ENCODE data around the gene BTBD10. TPM values are rescaled to one million over a fixed set of nuclear protein-coding genes. Genes with fewer than 3 reads are reported as not detected.

The BTBD10 gene
- total RNA-seq (10 to 100 TPM; 12.6 to 12.7 TPM), polyA plus RNA-seq (1 to 10 TPM; 3.7 to 5.0 TPM)

GRCh38 chr11:13462901-13463778 is at the start of gene BTBD10:
Gene BTBD10 (minus strand): TSS chr11:13463222. CDS start chr11:13445124, 18,098 bp downstream.
- under 1% methylated on average over 71 of the region's 71 CpGs for WGBS

More at GRCh38 chr11:13462901-13463778, at the start of gene BTBD10:
- Histone ChIP-seq H3K9me3 (ENCODE audit: control insufficient read depth in 4 of 4, low read length in 3 of 4) (no peaks in the 10 kb centered on the region), H3K4me1 (ENCODE audit: control insufficient read depth in 4 of 4, insufficient read depth in 4 of 4, low read length in 3 of 4) (peaks cover 3 to 13% (median 10%) of the 10 kb centered on the region in 4 donors), H3K9ac (ENCODE audit: low read depth in 1 of 2, low read length in 2 of 2) (peak within 1 kb of the TSS; percentile 52 to 67), H3K27me3 (ENCODE audit: control insufficient read depth in 4 of 4, insufficient read depth in 4 of 4, low read length in 3 of 4) (no peaks in the 10 kb centered on the region), H3K36me3 (ENCODE audit: control insufficient read depth in 4 of 4, insufficient read depth in 3 of 4, low read depth in 1 of 4, low read length in 3 of 4) (no peaks in the 10 kb centered on the region), H3K4me3 (ENCODE audit: low read depth in 1 of 3, low read length in 3 of 3) (peak within 1 kb of the TSS; percentile 83 to 96 (median 84)), H3K27ac (ENCODE audit: low read depth in 1 of 2, low read length in 2 of 2) (peak within 1 kb of the TSS; percentile 71 to 81)
- TF ChIP-seq TAF1 (conservative IDR thresholded peaks at IDR 0.05) (peak; percentile 78), FOXA2 (IDR thresholded peaks at IDR 0.05) (no peak), CTCF (IDR thresholded peaks at IDR 0.05; ENCODE audit: low read depth, low read length, missing input control) (no peak), HNF4A (conservative IDR thresholded peaks at IDR 0.05) (no peak), MAX (IDR thresholded peaks at IDR 0.05) (peak; percentile 37), GABPA (IDR thresholded peaks at IDR 0.05 in 1 of 2, conservative IDR thresholded peaks at IDR 0.05 in 1 of 2) (peak in 1 of 2 donors; percentile 59), SP1 (IDR thresholded peaks at IDR 0.05) (peak; percentile 39), RAD21 (IDR thresholded peaks at IDR 0.05) (peak in 1 of 2 donors; percentile 26), YY1 (IDR thresholded peaks at IDR 0.05) (peak; percentile 81), EGR1 (IDR thresholded peaks at IDR 0.05; ENCODE audit: low read depth in 2 of 2) (peak; percentile 43 to 53)
- TF ChIP-seq, protein P1, sequence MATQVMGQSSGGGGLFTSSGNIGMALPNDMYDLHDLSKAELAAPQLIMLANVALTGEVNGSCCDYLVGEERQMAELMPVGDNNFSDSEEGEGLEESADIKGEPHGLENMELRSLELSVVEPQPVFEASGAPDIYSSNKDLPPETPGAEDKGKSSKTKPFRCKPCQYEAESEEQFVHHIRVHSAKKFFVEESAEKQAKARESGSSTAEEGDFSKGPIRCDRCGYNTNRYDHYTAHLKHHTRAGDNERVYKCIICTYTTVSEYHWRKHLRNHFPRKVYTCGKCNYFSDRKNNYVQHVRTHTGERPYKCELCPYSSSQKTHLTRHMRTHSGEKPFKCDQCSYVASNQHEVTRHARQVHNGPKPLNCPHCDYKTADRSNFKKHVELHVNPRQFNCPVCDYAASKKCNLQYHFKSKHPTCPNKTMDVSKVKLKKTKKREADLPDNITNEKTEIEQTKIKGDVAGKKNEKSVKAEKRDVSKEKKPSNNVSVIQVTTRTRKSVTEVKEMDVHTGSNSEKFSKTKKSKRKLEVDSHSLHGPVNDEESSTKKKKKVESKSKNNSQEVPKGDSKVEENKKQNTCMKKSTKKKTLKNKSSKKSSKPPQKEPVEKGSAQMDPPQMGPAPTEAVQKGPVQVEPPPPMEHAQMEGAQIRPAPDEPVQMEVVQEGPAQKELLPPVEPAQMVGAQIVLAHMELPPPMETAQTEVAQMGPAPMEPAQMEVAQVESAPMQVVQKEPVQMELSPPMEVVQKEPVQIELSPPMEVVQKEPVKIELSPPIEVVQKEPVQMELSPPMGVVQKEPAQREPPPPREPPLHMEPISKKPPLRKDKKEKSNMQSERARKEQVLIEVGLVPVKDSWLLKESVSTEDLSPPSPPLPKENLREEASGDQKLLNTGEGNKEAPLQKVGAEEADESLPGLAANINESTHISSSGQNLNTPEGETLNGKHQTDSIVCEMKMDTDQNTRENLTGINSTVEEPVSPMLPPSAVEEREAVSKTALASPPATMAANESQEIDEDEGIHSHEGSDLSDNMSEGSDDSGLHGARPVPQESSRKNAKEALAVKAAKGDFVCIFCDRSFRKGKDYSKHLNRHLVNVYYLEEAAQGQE (IDR thresholded peaks at IDR 0.05), result peak; percentile 66
- TF ChIP-seq, protein P2, sequence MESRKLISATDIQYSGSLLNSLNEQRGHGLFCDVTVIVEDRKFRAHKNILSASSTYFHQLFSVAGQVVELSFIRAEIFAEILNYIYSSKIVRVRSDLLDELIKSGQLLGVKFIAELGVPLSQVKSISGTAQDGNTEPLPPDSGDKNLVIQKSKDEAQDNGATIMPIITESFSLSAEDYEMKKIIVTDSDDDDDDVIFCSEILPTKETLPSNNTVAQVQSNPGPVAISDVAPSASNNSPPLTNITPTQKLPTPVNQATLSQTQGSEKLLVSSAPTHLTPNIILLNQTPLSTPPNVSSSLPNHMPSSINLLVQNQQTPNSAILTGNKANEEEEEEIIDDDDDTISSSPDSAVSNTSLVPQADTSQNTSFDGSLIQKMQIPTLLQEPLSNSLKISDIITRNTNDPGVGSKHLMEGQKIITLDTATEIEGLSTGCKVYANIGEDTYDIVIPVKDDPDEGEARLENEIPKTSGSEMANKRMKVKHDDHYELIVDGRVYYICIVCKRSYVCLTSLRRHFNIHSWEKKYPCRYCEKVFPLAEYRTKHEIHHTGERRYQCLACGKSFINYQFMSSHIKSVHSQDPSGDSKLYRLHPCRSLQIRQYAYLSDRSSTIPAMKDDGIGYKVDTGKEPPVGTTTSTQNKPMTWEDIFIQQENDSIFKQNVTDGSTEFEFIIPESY (IDR thresholded peaks at IDR 0.05), result peak; percentile 100
- TF ChIP-seq, protein P3, sequence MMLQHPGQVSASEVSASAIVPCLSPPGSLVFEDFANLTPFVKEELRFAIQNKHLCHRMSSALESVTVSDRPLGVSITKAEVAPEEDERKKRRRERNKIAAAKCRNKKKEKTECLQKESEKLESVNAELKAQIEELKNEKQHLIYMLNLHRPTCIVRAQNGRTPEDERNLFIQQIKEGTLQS (IDR thresholded peaks at IDR 0.05), result no peak
- DNase-seq (ENCODE audit: low spot score), result peak; percentile 88
